Endothelial cell (in vitro differentiated cells): ENCODE measurements around the gene LRCH3. TPM values are rescaled to one million over a fixed set of nuclear protein-coding genes. Genes with fewer than 3 reads are reported as not detected.
A peak's percentile ranks its signal among the peaks of the same experiment; 100 is the strongest.
"Not testable (repeated sequence)": the region's sequence is repeated elsewhere in the genome, so short reads cannot be mapped to it uniquely, and the experiment has no call there.

Source experiments
- DNase-seq: peaks from one replicate; pipeline ENCODE4 v3.0.0; 2021; ENCODE audit warnings: low spot score
- H3K27ac Mint-ChIP-seq: one replicate; pipeline ENCODE4 v1.8.0; 2021; ENCODE audit warnings: mixed read lengths, inconsistent platforms; ENCODE audit not compliant: unreplicated experiment
- H3K27me3 Mint-ChIP-seq: one replicate; pipeline ENCODE4 v1.8.0; 2021; ENCODE audit warnings: mild to moderate bottlenecking, moderate library complexity, mixed read lengths, inconsistent platforms; ENCODE audit not compliant: unreplicated experiment
- H3K36me3 Mint-ChIP-seq: one replicate; pipeline ENCODE4 v1.8.0; 2021; ENCODE audit warnings: mild to moderate bottlenecking, low read depth, mixed read lengths, inconsistent platforms; ENCODE audit not compliant: unreplicated experiment
- H3K4me1 Mint-ChIP-seq: one replicate; pipeline ENCODE4 v1.8.0; 2021; ENCODE audit warnings: mild to moderate bottlenecking, mixed read lengths, inconsistent platforms; ENCODE audit not compliant: unreplicated experiment
- H3K4me3 Mint-ChIP-seq: one replicate; pipeline ENCODE4 v1.8.0; 2021; ENCODE audit warnings: mild to moderate bottlenecking, mixed read lengths, inconsistent platforms; ENCODE audit not compliant: unreplicated experiment
- H3K9me3 Mint-ChIP-seq: one replicate; pipeline ENCODE4 v1.8.0; 2021; ENCODE audit warnings: mixed read lengths, inconsistent platforms; ENCODE audit not compliant: unreplicated experiment
- total RNA-seq: library from RNA; stranded (reverse); fragmentation: NEBNext Ultra II Directional; extraction: Animal tissue kit (Norgen Biotek cat#: 25700); gene quantifications from one replicate; pipeline ENCODE4 v1.2.1, GENCODE V29; 2021; ENCODE audit not compliant: unreplicated experiment
- TF ChIP-seq, protein P1 (sequence below): fragments of 200-600 bp; sonication (generic); IDR thresholded peaks from one replicate; pipeline ENCODE4 v1.5.0; 2021; ENCODE audit warnings: antibody characterized with exemption; ENCODE audit not compliant: unreplicated experiment

The LRCH3 gene
- total RNA-seq, 1 donor from 2014 or later, result 62.2 TPM

GRCh38 chr3:197926418-197926817 lies 135.4 kb downstream of the LRCH3 start:
- Mint-ChIP-seq H3K9me3 (no peaks in the 10 kb centered on the region), H3K36me3 (peaks cover 15% of the 10 kb centered on the region), H3K27ac (no peak overlapping the region), H3K27me3 (no peaks in the 10 kb centered on the region), H3K4me1 (no peaks in the 10 kb centered on the region), H3K4me3 (peak overlapping the region; percentile 42)
- DNase-seq, result peak; percentile 20
- TF ChIP-seq, protein P1, sequence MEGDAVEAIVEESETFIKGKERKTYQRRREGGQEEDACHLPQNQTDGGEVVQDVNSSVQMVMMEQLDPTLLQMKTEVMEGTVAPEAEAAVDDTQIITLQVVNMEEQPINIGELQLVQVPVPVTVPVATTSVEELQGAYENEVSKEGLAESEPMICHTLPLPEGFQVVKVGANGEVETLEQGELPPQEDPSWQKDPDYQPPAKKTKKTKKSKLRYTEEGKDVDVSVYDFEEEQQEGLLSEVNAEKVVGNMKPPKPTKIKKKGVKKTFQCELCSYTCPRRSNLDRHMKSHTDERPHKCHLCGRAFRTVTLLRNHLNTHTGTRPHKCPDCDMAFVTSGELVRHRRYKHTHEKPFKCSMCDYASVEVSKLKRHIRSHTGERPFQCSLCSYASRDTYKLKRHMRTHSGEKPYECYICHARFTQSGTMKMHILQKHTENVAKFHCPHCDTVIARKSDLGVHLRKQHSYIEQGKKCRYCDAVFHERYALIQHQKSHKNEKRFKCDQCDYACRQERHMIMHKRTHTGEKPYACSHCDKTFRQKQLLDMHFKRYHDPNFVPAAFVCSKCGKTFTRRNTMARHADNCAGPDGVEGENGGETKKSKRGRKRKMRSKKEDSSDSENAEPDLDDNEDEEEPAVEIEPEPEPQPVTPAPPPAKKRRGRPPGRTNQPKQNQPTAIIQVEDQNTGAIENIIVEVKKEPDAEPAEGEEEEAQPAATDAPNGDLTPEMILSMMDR, result peak; percentile 44

DNA sequence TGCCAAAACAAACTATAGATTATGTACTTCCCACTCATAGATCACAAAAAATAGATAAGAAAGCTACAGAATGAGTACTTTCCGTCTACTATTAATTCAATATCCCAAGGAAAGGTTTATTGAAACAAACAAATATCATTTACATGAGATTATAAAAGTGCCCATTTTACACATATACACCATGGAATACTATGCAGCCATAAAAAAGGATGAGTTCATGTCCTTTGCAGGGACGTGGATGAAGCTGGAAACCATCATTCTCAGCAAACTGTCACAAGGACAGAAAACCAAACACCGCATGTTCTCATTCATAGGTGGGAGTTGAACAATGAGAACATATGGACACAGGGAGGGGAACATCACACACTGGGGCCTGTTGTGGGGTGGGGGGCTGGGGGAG lies 136.5 kb downstream of the LRCH3 start:
- not testable (repeated sequence) for H3K4me1 Mint-ChIP-seq, H3K9me3 Mint-ChIP-seq, H3K27me3 Mint-ChIP-seq, H3K27ac Mint-ChIP-seq, H3K4me3 Mint-ChIP-seq, DNase-seq
- peaks cover 15% of the 10 kb centered on the region for H3K36me3 Mint-ChIP-seq

DNA sequence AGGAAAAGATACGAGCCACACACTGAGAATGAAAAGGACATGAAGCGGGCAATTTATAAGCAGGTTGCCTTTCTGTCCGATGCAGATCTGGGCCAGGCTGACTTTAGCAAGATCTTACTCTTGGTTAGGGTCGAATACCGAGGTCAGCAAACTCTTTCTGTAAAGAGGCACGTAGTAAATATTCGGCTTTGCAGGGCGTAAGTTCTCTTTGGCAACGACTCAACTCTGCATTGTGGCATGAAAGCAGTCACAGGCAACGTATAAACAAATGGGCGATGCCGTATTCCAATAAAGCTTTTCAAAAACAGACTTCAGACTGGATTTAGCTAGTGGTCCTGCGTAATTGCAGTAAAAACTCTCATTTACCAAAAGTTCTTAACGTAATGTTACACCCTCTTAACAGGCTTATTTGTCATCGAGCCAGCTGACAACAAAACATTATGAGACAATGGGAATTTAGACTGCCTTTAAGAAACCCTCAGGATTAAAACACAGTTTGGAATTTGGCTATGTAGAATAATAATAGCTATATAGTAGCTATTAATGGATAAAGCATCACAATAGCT lies 145.8 kb downstream of the LRCH3 start:
- DNase-seq, result no peak
- TF ChIP-seq, protein P1, result no peak
- Mint-ChIP-seq H3K4me3 (no peak overlapping the region), H3K9me3 (no peaks in the 10 kb centered on the region), H3K4me1 (no peaks in the 10 kb centered on the region), H3K36me3 (peaks cover 12% of the 10 kb centered on the region), H3K27ac (no peak overlapping the region), H3K27me3 (no peaks in the 10 kb centered on the region)

Other genes starting within 250 kb of the LRCH3 start
- gene BDH1, start 235.3 kb upstream of the LRCH3 start, total RNA-seq, result 4.7 TPM
- 35.0 TPM for gene RUBCN, start 54.4 kb upstream of the LRCH3 start, total RNA-seq
- 65.3 TPM for gene FYTTD1, start 41.4 kb upstream of the LRCH3 start, total RNA-seq
- gene RPL35A, start 158.9 kb downstream of the LRCH3 start, total RNA-seq, result 1,090 TPM
- 7.1 TPM for gene LMLN, start 169.0 kb downstream of the LRCH3 start, total RNA-seq